Natural killer cell (primary cell): ENCODE measurements around the gene ZSCAN12. TPM values are rescaled to one million over a fixed set of nuclear protein-coding genes. Genes with fewer than 3 reads are reported as not detected.

Experiments
- ATAC-seq, 3 donors: fragments of 150-1000 bp in 2 of 3; fragments of 200-7000 bp in 1 of 3; cut with Tn5 transposase; 1 replicate in 1 of 3; 2 replicates in 2 of 3; pipeline ENCODE4 v1.10.0; 2021; ENCODE audit warnings: mild to moderate bottlenecking in 2 of 3, moderate library complexity in 2 of 3
- DNase-seq, 2 donors: peaks; one replicate each; pipeline versions ENCODE4 v3.0.0 to v3.0.0-alpha.2; 2013 to 2021; ENCODE audit warnings: mixed read lengths in 1 of 2
- H3K27ac ChIP-seq: one replicate; pipeline ENCODE4 v1.5.1; 2013; ENCODE audit warnings: mild to moderate bottlenecking, low read length
- H3K27me3 ChIP-seq: one replicate; pipeline ENCODE4 v1.6.1; 2013; ENCODE audit warnings: low read length; ENCODE audit not compliant: control insufficient read depth, insufficient read depth
- H3K36me3 ChIP-seq: one replicate; pipeline ENCODE4 v1.6.1; 2013; ENCODE audit warnings: low read length; ENCODE audit not compliant: control insufficient read depth, insufficient read depth
- H3K4me1 ChIP-seq: one replicate; pipeline ENCODE4 v1.6.1; 2013; ENCODE audit warnings: low read length; ENCODE audit not compliant: control insufficient read depth, insufficient read depth
- H3K4me3 ChIP-seq: one replicate; pipeline ENCODE4 v1.5.1; 2013; ENCODE audit warnings: low read length
- H3K9me3 ChIP-seq: one replicate; pipeline ENCODE4 v1.6.1; 2013; ENCODE audit warnings: low read length; ENCODE audit not compliant: control insufficient read depth, insufficient read depth
- H3K27ac Mint-ChIP-seq, 2 donors: one replicate each; pipeline ENCODE4 v1.8.0; 2022; ENCODE audit warnings: mild to moderate bottlenecking in 2 of 2, mixed read lengths in 2 of 2, moderate library complexity in 1 of 2
- H3K27me3 Mint-ChIP-seq, 2 donors: one replicate each; pipeline ENCODE4 v1.8.0; 2022; ENCODE audit warnings: low read depth in 2 of 2, mixed read lengths in 2 of 2
- H3K36me3 Mint-ChIP-seq: one replicate; pipeline ENCODE4 v1.8.0; 2022; ENCODE audit warnings: mixed read lengths
- H3K4me1 Mint-ChIP-seq, 2 donors: one replicate each; pipeline ENCODE4 v1.8.0; 2022; ENCODE audit warnings: mixed read lengths in 2 of 2
- H3K4me3 Mint-ChIP-seq: one replicate; pipeline ENCODE4 v1.8.0; 2022; ENCODE audit warnings: mild to moderate bottlenecking, moderate library complexity, mixed read lengths
- H3K9me3 Mint-ChIP-seq, 2 donors: one replicate each; pipeline ENCODE4 v1.8.0; 2022; ENCODE audit warnings: mixed read lengths in 2 of 2
- WGBS: methylation state at CpG from one replicate; pipeline ENCODE4 v1.1.7; 2013; ENCODE audit warnings: missing lambda C conversion rate; ENCODE audit not compliant: insufficient coverage; 5-methylcytosine and 5-hydroxymethylcytosine counted together
- intact Hi-C: fragments of 100-400 bp; cut with micrococcal nuclease; formaldehyde crosslinking; loops from one replicate; pipeline ENCODE4 v1.14.2; 2022
- total RNA-seq, 4 donors: library from RNA; stranded (reverse); fragments of 120-200 nt in 1 of 4; gene quantifications; one replicate each; pipeline versions ENCODE4 v1.2.3 to v1.2.4, GENCODE V29; 2013 to 2022
- TF ChIP-seq, protein P1 (sequence below): fragments of 200-600 bp; IDR thresholded peaks from one replicate; pipeline ENCODE4 v1.8.0; 2022; ENCODE audit warnings: antibody characterized with exemption

ZSCAN12 gene
- total RNA-seq, 3 donors from 2014 or later (not counting 1 experiment from before 2014, with no cell fraction given) = 3.5 to 4.9 (median 3.9) TPM

DNA sequence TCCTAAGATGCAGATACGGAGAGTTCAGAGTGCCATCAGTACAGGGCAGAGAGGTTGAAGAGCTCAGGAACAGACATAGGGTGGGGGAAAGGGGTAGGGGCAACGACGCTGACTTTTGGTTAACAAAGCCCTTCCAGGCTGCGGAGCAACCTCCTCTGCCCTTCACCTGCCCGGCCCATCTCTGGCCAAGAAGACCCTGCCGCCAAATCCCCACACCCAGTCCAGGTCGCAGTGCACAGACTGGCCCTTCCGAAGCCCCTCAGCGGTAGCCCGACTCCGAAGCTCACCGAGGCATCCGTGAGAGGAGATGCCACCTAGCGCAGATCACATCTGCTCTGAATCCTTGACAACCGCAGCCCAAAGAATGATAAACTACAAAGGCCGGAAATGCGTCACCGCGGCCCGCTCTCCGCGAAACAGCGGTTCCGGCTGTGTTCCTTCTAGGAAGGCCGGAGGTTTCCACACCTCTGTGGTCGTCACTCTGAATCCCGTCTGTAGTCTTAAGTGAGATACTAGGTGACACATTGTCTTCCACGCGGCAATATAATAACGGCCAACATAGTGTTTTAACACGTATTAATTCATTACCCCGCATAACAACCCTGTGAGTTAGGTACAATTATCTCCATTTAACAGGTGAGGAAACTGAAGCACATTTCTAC is 43.7 kb upstream of the ZSCAN12 start, which contains the start of gene ZSCAN23:
Gene ZSCAN23, minus strand, starts transcription at position 380 of the 662 bp plus-strand sequence. CDS start 7,225 bp downstream, outside the sequence.
- intact Hi-C loops = loop anchor here (1.0 kb wide), 1 partner anchor 44 kb away; the partner anchor contains the start of gene ZSCAN12
- peaks cover 10% of the 10 kb centered on the region for H3K9me3 ChIP-seq

DNA sequence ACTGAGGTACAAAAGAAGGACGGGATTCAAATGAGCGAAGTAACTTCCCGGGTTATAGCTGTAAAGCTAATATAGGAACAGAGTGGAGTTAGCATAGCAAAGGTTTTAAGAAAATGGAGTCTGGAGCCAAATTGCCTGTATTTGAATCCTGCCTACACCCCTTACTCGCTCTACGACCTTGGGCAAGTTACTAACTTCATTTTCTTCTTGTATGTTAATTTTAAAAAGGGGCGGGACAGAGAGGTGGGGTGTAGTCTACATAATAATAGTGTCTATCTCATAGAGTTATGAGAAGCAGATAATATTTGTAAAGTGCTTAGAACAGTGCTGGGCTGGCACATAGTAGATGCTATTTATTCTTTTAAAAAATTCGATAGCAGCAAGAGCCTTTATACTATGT is 43.0 kb upstream of the ZSCAN12 start:
- peaks cover 13% of the 10 kb centered on the region for H3K36me3 Mint-ChIP-seq
- ATAC-seq (no peak), DNase-seq (no peak)
- peaks cover 5 to 10% of the 10 kb centered on the region in 2 donors for H3K9me3 Mint-ChIP-seq
- Histone ChIP-seq H3K27ac (no peak overlapping the region), H3K27me3 (peaks cover 16% of the 10 kb centered on the region), H3K9me3 (peaks cover 10% of the 10 kb centered on the region), H3K4me1 (peaks cover 16% of the 10 kb centered on the region), H3K36me3 (no peaks in the 10 kb centered on the region), H3K4me3 (no peak overlapping the region)
- 70% methylated on average over 1 of the region's 7 CpGs for WGBS
- H3K27me3 Mint-ChIP-seq = peaks cover 18 to 19% of the 10 kb centered on the region in 2 donors
- peak overlapping the region; percentile 87 for H3K4me3 Mint-ChIP-seq
- peaks cover 22 to 27% of the 10 kb centered on the region in 2 donors for H3K4me1 Mint-ChIP-seq
- TF ChIP-seq, protein P1, sequence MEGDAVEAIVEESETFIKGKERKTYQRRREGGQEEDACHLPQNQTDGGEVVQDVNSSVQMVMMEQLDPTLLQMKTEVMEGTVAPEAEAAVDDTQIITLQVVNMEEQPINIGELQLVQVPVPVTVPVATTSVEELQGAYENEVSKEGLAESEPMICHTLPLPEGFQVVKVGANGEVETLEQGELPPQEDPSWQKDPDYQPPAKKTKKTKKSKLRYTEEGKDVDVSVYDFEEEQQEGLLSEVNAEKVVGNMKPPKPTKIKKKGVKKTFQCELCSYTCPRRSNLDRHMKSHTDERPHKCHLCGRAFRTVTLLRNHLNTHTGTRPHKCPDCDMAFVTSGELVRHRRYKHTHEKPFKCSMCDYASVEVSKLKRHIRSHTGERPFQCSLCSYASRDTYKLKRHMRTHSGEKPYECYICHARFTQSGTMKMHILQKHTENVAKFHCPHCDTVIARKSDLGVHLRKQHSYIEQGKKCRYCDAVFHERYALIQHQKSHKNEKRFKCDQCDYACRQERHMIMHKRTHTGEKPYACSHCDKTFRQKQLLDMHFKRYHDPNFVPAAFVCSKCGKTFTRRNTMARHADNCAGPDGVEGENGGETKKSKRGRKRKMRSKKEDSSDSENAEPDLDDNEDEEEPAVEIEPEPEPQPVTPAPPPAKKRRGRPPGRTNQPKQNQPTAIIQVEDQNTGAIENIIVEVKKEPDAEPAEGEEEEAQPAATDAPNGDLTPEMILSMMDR = no peak
- peak overlapping the region; percentile 71 to 87 for H3K27ac Mint-ChIP-seq
- intact Hi-C loops = no loop called here

More for the DNA sequence above, 43.7 kb upstream of the ZSCAN12 start, which contains the start of gene ZSCAN23:
- WGBS = 1% methylated on average over 32 of the region's 32 CpGs
- Mint-ChIP-seq H3K4me3 (peak within 1 kb of the TSS; percentile 87), H3K36me3 (peaks cover 13% of the 10 kb centered on the region), H3K9me3 (peaks cover 5 to 10% of the 10 kb centered on the region in 2 donors), H3K27ac (peak within 1 kb of the TSS; percentile 71 to 87), H3K27me3 (peaks cover 19 to 21% of the 10 kb centered on the region in 2 donors), H3K4me1 (peaks cover 22 to 27% of the 10 kb centered on the region in 2 donors)
- peak; percentile 70 to 94 for DNase-seq
- Histone ChIP-seq H3K4me1 (peaks cover 16% of the 10 kb centered on the region), H3K4me3 (peak within 1 kb of the TSS; percentile 38), H3K36me3 (no peaks in the 10 kb centered on the region), H3K27me3 (peaks cover 16% of the 10 kb centered on the region), H3K27ac (peak within 1 kb of the TSS; percentile 28)
- ATAC-seq = peak; percentile 86 to 92 (median 88)
- TF ChIP-seq, protein P1 = no peak

DNA sequence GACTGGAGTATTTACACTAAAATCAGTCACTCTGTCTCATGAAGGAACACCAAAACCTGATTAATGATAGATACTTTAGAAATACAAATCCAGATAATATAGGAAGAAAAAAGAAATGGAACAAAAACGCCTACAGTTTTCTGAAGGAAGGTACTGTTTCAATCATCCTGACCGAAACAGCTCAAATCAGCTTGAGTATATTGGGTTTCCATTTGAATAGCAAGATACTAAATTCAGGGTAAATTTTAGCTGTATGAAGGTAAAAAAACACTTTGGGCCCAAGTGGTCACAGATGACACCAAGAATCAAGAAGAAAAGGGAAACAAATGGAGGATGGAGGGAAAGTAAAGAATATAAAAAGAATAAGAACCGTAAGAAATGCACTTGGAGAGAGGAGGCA is 36.9 kb upstream of the ZSCAN12 start:
- H3K4me3 ChIP-seq = no peak overlapping the region
- Mint-ChIP-seq H3K27me3 (peaks cover 7 to 15% of the 10 kb centered on the region in 2 donors), H3K36me3 (no peaks in the 10 kb centered on the region), H3K27ac (no peak overlapping the region), H3K4me3 (no peak overlapping the region), H3K4me1 (no peaks in the 10 kb centered on the region), H3K9me3 (no peaks in the 10 kb centered on the region)
- H3K27ac ChIP-seq = no peak overlapping the region
- DNase-seq (no peak), ATAC-seq (no peak)
- no peaks in the 10 kb centered on the region for H3K36me3 ChIP-seq
- intact Hi-C loops = no loop called here
- H3K9me3 ChIP-seq = no peaks in the 10 kb centered on the region
- WGBS = 91% methylated on average over 3 of the region's 3 CpGs
- TF ChIP-seq, protein P1 = no peak
- no peaks in the 10 kb centered on the region for H3K4me1 ChIP-seq
- H3K27me3 ChIP-seq = peaks cover 2% of the 10 kb centered on the region
